ENCODE data around the gene ANO8. TPM values are rescaled to one million over a fixed set of nuclear protein-coding genes. Genes with fewer than 3 reads are reported as not detected.
A peak's percentile ranks its signal among the peaks of the same experiment; 100 is the strongest.

The ANO8 gene
- total RNA-seq, 1 experiment from 2014 or later: 21.9 TPM

GRCh38 chr19:17302391-17303166 lies 32.1 kb downstream of the ANO8 start:
- H2AFZ ChIP-seq (ENCODE audit: low read length): no peak overlapping the region
- no peak overlapping the region for H4K5ac ChIP-seq (ENCODE audit: insufficient read length, low read depth, low read length)
- H3K4ac ChIP-seq (ENCODE audit: low read depth, low read length): no peak overlapping the region
- H2BK120ac ChIP-seq (ENCODE audit: low read depth, low read length, poor library complexity, severe bottlenecking): no peak overlapping the region
- H2BK5ac ChIP-seq (ENCODE audit: insufficient read length, low read length): no peak overlapping the region
- H3K9me3 ChIP-seq (ENCODE audit: control insufficient read depth, low read depth, low read length): no peaks in the 10 kb centered on the region
- no peaks in the 10 kb centered on the region for H4K20me1 ChIP-seq (ENCODE audit: control insufficient read depth, insufficient read depth, insufficient read length)
- no peak overlapping the region for H3K23ac ChIP-seq (ENCODE audit: insufficient read length, low read depth, low read length)
- no peak overlapping the region for H2AK5ac ChIP-seq (ENCODE audit: insufficient read length, low read length)
- no peak overlapping the region for H4K8ac ChIP-seq (replicated peaks; ENCODE audit: insufficient read length, low read depth, low read length)
- peaks cover 3% of the 10 kb centered on the region; the same call in 1 of the 2 replicates for H3K4me1 ChIP-seq (ENCODE audit: insufficient read depth, low read length)
- H3K79me2 ChIP-seq (ENCODE audit: insufficient read depth, low read length): no peaks in the 10 kb centered on the region
- no peak overlapping the region for H3K27ac ChIP-seq (ENCODE audit: insufficient read length, low read depth, low read length)
- no peaks in the 10 kb centered on the region for H3K79me1 ChIP-seq (ENCODE audit: insufficient read depth, low read depth, low read length, poor library complexity, severe bottlenecking)
- Mint-ChIP-seq H3K27me3 (ENCODE audit: low read depth) (no peaks in the 10 kb centered on the region; the same call in 1 of the 2 replicates), H3K27ac (peak overlapping the region in 1 of 3 experiments; percentile 83; a peak in 1 of 7 replicates), H3K9me3 (peaks cover 4% of the 10 kb centered on the region in 2 experiments; a peak in 3 of 5 replicates), H3K4me3 (peak overlapping the region; percentile 63 to 76), H3K4me1 (peaks cover 21 to 35% of the 10 kb centered on the region in 2 experiments), H3K36me3 (ENCODE audit: insufficient read depth in 1 of 3, low read depth in 3 of 3) (peaks cover 13 to 22% (median 17%) of the 10 kb centered on the region in 3 experiments)
- no peak for DNase-seq
- no peak overlapping the region for H3K56ac ChIP-seq (ENCODE audit: insufficient read length, low read depth, low read length)
- H2BK15ac ChIP-seq (ENCODE audit: low read depth, low read length): no peak overlapping the region
- H3K23me2 ChIP-seq (ENCODE audit: insufficient read length, low read depth, low read length, poor library complexity, severe bottlenecking): peaks cover 6% of the 10 kb centered on the region
- H3K14ac ChIP-seq (ENCODE audit: insufficient read depth, low read length): 0 out of 2 replicates have a peak overlapping the region, but pooled peaks have one; percentile 14
- WGBS (ENCODE audit: extremely low coverage, insufficient read length, low lambda C conversion rate): no CpG with 5 or more reads among the region's 29 CpGs
- peak overlapping the region; percentile 48 for H3K4me2 ChIP-seq (ENCODE audit: insufficient read depth, insufficient read length, low read length)
- no peak overlapping the region for H3T11ph ChIP-seq (ENCODE audit: low read length)
- no peak overlapping the region for H4K91ac ChIP-seq (ENCODE audit: insufficient read length, low read depth, low read length)
- H2BK12ac ChIP-seq (ENCODE audit: insufficient read length, low read depth, low read length): no peak overlapping the region
- no peaks in the 10 kb centered on the region for H3K27me3 ChIP-seq (ENCODE audit: insufficient read depth, low read length)
- no peak for TF ChIP-seq CTCF (conservative IDR thresholded peaks at IDR 0.05)
- H2BK20ac ChIP-seq (ENCODE audit: low read depth, low read length, poor library complexity, severe bottlenecking): no peak overlapping the region
- no peak overlapping the region for H3K18ac ChIP-seq (ENCODE audit: insufficient read length, low read depth, low read length)
- no peak overlapping the region for H3K9ac ChIP-seq (ENCODE audit: extremely low read depth, insufficient read length, low read length)
